ENCODE data around the gene BST2. TPM values are rescaled to one million over a fixed set of nuclear protein-coding genes. Genes with fewer than 3 reads are reported as not detected.

BST2 gene, protein sequence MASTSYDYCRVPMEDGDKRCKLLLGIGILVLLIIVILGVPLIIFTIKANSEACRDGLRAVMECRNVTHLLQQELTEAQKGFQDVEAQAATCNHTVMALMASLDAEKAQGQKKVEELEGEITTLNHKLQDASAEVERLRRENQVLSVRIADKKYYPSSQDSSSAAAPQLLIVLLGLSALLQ
- total RNA-seq, result 25.1 TPM

DNA sequence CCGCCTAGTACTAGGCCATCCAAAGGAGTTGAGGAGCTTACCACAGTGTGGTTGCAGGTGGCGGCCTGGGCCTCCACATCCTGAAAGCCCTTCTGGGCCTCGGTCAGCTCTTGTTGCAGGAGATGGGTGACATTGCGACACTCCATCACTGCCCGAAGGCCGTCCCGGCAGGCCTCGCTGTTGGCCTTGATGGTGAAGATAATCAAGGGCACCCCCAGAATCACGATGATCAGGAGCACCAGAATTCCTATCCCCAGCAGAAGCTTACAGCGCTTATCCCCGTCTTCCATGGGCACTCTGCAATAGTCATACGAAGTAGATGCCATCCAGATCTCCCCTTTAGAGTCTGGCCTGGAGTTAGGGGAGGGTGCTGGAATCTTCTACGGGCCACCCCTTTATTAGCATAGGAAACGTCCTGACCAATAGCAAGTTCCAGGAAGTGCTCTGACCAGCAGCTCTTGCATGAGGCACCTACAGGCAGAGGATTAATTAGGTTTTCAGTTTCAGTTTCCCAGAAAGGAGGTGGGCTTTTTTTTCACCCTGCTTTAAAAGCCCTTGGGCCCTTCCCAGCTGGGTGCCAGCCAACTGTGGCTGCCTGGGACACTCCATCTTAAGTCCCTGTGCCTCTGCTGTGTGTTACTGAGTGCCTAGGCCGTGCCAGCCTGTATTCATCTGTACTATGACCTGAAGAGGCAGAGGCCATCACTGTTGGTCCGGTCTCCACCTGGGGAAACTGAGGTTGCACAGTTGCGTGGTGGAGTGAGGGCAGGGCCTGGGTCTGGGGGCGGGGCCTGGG, at the start of gene BST2:
Gene BST2 (minus strand): TSS at position 381 of the 796 bp plus-strand sequence. CDS start 55 bp downstream, at position 326.
- H3K9me3 ChIP-seq (ENCODE audit: low read depth, low read length), result no peaks in the 10 kb centered on the region
- H3K4me1 ChIP-seq (ENCODE audit: insufficient read depth, low read length), result peaks cover 33% of the 10 kb centered on the region
- H3K4me3 ChIP-seq (ENCODE audit: low read length), result peak within 1 kb of the TSS; percentile 57

GRCh38 chr19:17454576-17455071, 49.2 kb upstream of the BST2 start:
- Histone ChIP-seq H3K27me3 (ENCODE audit: insufficient read depth, low read length) (peaks cover 30% of the 10 kb centered on the region), H3K9me3 (ENCODE audit: low read depth, low read length) (no peaks in the 10 kb centered on the region), H3K4me3 (ENCODE audit: low read length) (no peak overlapping the region), H3K4me1 (ENCODE audit: insufficient read depth, low read length) (peaks cover 10% of the 10 kb centered on the region)

More for the DNA sequence above, at the start of gene BST2:
- no peaks in the 10 kb centered on the region for H3K27me3 ChIP-seq (ENCODE audit: insufficient read depth, low read length)

- Histone ChIP-seq H3K27me3 (ENCODE audit: insufficient read depth, low read length) (peaks cover 31% of the 10 kb centered on the region), H3K4me3 (ENCODE audit: low read length) (no peak overlapping the region), H3K4me1 (ENCODE audit: insufficient read depth, low read length) (peaks cover 14% of the 10 kb centered on the region), H3K9me3 (ENCODE audit: low read depth, low read length) (no peaks in the 10 kb centered on the region)
Measured at GRCh38 chr19:17451820-17452219, 46.4 kb upstream of the BST2 start.

DNA sequence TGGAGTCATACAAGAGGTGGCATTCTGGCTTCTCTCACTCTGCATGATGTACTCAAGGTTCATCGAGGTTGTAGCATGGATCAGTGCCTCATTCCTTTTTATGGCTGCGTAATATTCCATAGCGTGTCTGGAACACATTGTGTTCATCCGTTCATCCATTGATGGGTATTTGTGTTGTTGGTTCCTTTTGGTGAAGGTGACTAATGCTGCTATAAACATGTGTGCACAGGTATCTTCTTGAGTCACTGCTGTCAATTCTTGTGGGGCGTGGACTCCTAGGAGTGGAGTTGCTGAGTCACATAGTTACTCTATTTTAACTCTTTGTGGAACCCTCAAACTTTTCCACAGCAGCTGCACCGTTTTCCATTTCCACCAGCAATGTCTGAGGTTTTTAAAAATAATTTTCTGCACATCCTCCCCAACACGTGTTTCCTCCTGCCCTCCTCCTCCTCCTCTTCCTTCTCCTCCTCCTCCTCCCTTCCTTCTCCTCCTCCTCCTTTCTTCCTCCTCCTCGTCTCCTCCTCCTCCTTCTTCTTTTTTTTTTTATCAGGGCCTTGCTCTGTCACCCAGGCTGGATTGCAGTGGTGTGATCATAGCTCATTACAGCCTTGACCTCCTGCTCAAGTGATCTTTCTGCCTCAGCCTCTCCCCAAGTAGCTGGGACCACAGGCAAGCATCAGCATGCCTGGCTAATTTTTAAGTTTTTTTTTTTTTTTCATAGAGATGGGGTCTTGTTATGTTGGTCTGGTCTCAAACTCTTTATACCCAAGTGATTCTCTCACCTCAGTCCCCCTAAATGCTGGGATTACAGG, 45.0 kb upstream of the BST2 start:
- Histone ChIP-seq H3K9me3 (ENCODE audit: low read depth, low read length) (no peaks in the 10 kb centered on the region), H3K4me1 (ENCODE audit: insufficient read depth, low read length) (peaks cover 14% of the 10 kb centered on the region), H3K27me3 (ENCODE audit: insufficient read depth, low read length) (peaks cover 21% of the 10 kb centered on the region), H3K4me3 (ENCODE audit: low read length) (no peak overlapping the region)

- Histone ChIP-seq H3K27me3 (ENCODE audit: insufficient read depth, low read length) (peaks cover 12% of the 10 kb centered on the region), H3K9me3 (ENCODE audit: low read depth, low read length) (no peaks in the 10 kb centered on the region), H3K4me3 (ENCODE audit: low read length) (no peak within 1 kb of the TSS), H3K4me1 (ENCODE audit: insufficient read depth, low read length) (peaks cover 14% of the 10 kb centered on the region)
Measured at GRCh38 chr19:17448131-17448967, 42.9 kb upstream of the BST2 start, which contains the start of gene TMEM221. Gene TMEM221 (minus strand): TSS chr19:17448668. CDS start chr19:17448462, 206 bp downstream.

- Histone ChIP-seq H3K9me3 (ENCODE audit: low read depth, low read length) (no peaks in the 10 kb centered on the region), H3K4me1 (ENCODE audit: insufficient read depth, low read length) (peaks cover 14% of the 10 kb centered on the region), H3K4me3 (ENCODE audit: low read length) (no peak overlapping the region), H3K27me3 (ENCODE audit: insufficient read depth, low read length) (peaks cover 12% of the 10 kb centered on the region)
Measured at GRCh38 chr19:17447704-17448130, 42.3 kb upstream of the BST2 start.

DNA sequence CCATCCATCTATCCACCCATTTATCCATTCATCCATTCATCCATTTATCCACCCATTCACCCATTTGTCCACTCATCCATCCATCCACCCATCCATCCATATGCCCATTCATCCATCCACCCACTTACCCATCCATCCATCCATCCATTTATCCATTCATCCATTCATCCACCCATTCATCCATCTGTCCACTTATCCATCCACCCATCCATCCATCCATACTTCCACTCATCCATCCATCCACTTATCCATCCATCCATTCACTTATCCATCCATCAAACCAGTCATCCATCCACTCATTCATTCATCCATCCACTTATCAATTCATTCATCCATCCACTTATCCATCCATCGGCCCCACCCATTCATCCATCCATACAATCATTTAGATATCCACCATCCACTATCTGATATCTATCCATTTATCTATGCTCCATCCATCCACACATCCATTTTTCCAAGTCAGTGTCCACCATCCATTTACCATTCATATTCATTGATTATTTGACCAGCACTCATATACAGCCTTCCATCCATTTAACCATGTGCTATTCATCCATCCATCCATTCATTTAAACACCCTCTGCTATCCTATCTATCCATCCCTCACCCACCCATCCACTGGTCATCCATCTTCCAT, 40.2 kb upstream of the BST2 start:
- H3K27me3 ChIP-seq (ENCODE audit: insufficient read depth, low read length), result peaks cover 12% of the 10 kb centered on the region

DNA sequence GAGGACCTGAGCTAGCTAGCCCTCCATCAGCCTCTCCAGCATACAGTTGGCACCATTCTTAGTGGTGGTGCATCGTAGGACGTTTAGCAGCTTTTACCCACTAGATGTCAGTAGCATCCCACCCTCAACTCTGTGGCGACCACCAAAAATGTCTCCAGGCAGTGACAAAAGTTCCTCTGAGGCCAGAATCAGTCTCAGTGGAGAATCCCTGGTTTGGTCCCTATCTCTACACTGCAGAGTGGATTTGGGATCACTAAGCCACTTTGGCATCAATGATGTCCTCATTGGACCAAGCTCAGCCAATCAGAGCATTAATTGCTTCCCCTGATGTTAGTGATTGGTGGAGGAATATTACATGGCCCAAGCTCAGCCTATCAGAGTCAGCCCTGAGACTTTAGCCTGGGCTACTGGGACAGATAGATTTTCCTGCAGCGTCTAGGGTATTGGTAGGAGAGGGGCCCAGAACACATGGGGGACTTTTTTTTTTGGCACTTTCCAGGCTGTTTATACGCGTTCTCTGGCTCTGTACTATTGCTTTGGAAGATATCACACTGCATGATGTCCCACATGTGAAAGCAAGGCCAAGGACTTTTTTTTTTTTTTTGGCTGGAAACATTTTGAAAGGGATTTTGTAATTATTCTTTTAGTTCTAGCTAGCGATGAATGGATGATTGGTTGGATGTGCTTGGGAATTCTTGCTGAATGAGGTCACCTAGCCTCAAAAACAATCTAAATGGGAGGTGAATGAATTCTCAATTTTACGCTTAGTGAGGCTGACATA, 36.0 kb upstream of the BST2 start:
- Histone ChIP-seq H3K4me1 (ENCODE audit: insufficient read depth, low read length) (no peaks in the 10 kb centered on the region), H3K4me3 (ENCODE audit: low read length) (no peak overlapping the region), H3K27me3 (ENCODE audit: insufficient read depth, low read length) (no peaks in the 10 kb centered on the region), H3K9me3 (ENCODE audit: low read depth, low read length) (no peaks in the 10 kb centered on the region)

More for the DNA sequence above, 40.2 kb upstream of the BST2 start:
- no peaks in the 10 kb centered on the region for H3K9me3 ChIP-seq (ENCODE audit: low read depth, low read length)
- H3K4me3 ChIP-seq (ENCODE audit: low read length), result no peak overlapping the region
- peaks cover 9% of the 10 kb centered on the region for H3K4me1 ChIP-seq (ENCODE audit: insufficient read depth, low read length)

GRCh38 chr19:17436874-17437267, 31.4 kb upstream of the BST2 start:
- no peak overlapping the region for H3K4me3 ChIP-seq (ENCODE audit: low read length)
- H3K27me3 ChIP-seq (ENCODE audit: insufficient read depth, low read length), result no peaks in the 10 kb centered on the region
- H3K4me1 ChIP-seq (ENCODE audit: insufficient read depth, low read length), result no peaks in the 10 kb centered on the region

GRCh38 chr19:17436094-17436873, 30.9 kb upstream of the BST2 start:
- H3K27me3 ChIP-seq (ENCODE audit: insufficient read depth, low read length), result no peaks in the 10 kb centered on the region
- no peaks in the 10 kb centered on the region for H3K4me1 ChIP-seq (ENCODE audit: insufficient read depth, low read length)
- H3K9me3 ChIP-seq (ENCODE audit: low read depth, low read length), result no peaks in the 10 kb centered on the region
- H3K4me3 ChIP-seq (ENCODE audit: low read length), result no peak overlapping the region

More at GRCh38 chr19:17436874-17437267, 31.4 kb upstream of the BST2 start:
- no peaks in the 10 kb centered on the region for H3K9me3 ChIP-seq (ENCODE audit: low read depth, low read length)

GRCh38 chr19:17435218-17435617, 29.8 kb upstream of the BST2 start:
- Histone ChIP-seq H3K4me3 (ENCODE audit: low read length) (no peak overlapping the region), H3K27me3 (ENCODE audit: insufficient read depth, low read length) (no peaks in the 10 kb centered on the region), H3K9me3 (ENCODE audit: low read depth, low read length) (no peaks in the 10 kb centered on the region), H3K4me1 (ENCODE audit: insufficient read depth, low read length) (no peaks in the 10 kb centered on the region)

- H3K9me3 ChIP-seq (ENCODE audit: low read depth, low read length), result no peaks in the 10 kb centered on the region
- no peak overlapping the region for H3K4me3 ChIP-seq (ENCODE audit: low read length)
- H3K4me1 ChIP-seq (ENCODE audit: insufficient read depth, low read length), result no peaks in the 10 kb centered on the region
- no peaks in the 10 kb centered on the region for H3K27me3 ChIP-seq (ENCODE audit: insufficient read depth, low read length)
Measured at GRCh38 chr19:17431417-17431816, 26.0 kb upstream of the BST2 start.

Measured in mononuclear cell (primary cell).